ENCODE measurements around the gene MORC1.

Gene MORC1

DNA sequence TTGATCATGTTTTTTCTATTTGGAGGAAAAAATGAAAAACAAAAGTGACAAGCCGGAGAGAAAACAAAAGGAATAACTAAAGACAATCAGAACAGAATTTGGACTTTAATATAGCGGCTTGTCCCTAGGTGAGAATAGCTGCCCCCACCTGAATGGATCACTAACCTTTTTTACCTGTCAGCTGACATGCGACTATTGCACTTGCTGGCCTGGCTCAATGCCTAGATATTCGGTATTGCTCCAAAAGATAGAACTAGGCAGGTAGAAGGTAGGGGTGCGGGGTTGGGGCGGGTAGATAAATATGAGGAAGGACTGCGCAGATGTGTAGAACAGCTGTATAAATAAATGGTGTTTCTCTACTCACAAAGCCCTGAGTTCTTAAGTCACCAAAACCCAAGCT, 650 bp upstream of the MORC1 start:
- no peaks in the 10 kb centered on the region for H3K79me2 ChIP-seq (ENCODE audit: insufficient read depth, low read length)
- H3K9ac ChIP-seq (ENCODE audit: low read depth, low read length, poor library complexity, severe bottlenecking), result no peak overlapping the region
- H3K36me3 ChIP-seq (ENCODE audit: insufficient read depth, low read length), result no peaks in the 10 kb centered on the region
- H3K4me1 ChIP-seq (ENCODE audit: insufficient read depth, low read length, poor library complexity, severe bottlenecking), result no peaks in the 10 kb centered on the region
- H3K4me3 ChIP-seq (ENCODE audit: low read length, poor library complexity, severe bottlenecking), result no peak overlapping the region
- TF ChIP-seq, protein P1, sequence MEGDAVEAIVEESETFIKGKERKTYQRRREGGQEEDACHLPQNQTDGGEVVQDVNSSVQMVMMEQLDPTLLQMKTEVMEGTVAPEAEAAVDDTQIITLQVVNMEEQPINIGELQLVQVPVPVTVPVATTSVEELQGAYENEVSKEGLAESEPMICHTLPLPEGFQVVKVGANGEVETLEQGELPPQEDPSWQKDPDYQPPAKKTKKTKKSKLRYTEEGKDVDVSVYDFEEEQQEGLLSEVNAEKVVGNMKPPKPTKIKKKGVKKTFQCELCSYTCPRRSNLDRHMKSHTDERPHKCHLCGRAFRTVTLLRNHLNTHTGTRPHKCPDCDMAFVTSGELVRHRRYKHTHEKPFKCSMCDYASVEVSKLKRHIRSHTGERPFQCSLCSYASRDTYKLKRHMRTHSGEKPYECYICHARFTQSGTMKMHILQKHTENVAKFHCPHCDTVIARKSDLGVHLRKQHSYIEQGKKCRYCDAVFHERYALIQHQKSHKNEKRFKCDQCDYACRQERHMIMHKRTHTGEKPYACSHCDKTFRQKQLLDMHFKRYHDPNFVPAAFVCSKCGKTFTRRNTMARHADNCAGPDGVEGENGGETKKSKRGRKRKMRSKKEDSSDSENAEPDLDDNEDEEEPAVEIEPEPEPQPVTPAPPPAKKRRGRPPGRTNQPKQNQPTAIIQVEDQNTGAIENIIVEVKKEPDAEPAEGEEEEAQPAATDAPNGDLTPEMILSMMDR (conservative IDR thresholded peaks at IDR 0.05; ENCODE audit: low read length), result no peak
- no peak for TF ChIP-seq EZH2phosphoT487 (IDR thresholded peaks at IDR 0.05; ENCODE audit: borderline replicate concordance)
- H2AFZ ChIP-seq (ENCODE audit: low read length), result no peak overlapping the region
- no peaks in the 10 kb centered on the region for H3F3A ChIP-seq (ENCODE audit: low read depth)
- H3K9me2 ChIP-seq (replicated peaks; ENCODE audit: low read depth, low read length), result no peaks in the 10 kb centered on the region
- H3K27me3 ChIP-seq (ENCODE audit: insufficient read depth, low read length, poor library complexity, severe bottlenecking), result no peaks in the 10 kb centered on the region
- no peaks in the 10 kb centered on the region for H3K9me3 ChIP-seq (ENCODE audit: insufficient read depth, low read depth, low read length)
- H4K20me1 ChIP-seq (ENCODE audit: insufficient read depth, low read length, poor library complexity, severe bottlenecking), result no peaks in the 10 kb centered on the region
- H3K4me2 ChIP-seq (ENCODE audit: low read depth, low read length, poor library complexity, severe bottlenecking), result no peak overlapping the region

DNA sequence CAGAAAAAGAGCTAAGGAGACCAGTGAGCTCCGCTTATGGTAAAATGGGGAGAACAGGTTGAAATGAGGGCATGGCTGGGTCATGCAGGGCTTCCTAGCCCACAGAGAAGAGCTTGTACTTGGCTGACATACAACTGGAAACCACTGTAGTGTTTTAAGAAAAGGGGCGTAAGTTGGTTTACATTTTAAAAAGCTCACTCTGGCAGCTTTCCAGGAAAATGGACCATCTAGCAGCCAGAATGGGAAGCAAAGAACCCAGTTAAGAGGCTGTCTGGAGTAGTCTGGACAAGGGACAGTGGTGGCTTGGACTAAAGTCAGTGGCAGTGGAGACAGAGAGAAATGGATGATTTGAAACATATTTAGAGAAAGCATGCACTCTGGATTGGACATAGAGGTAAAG, 1.9 kb downstream of the MORC1 start:
- H3K27me3 ChIP-seq (ENCODE audit: insufficient read depth, low read length, poor library complexity, severe bottlenecking), result no peaks in the 10 kb centered on the region
- TF ChIP-seq EZH2phosphoT487 (IDR thresholded peaks at IDR 0.05; ENCODE audit: borderline replicate concordance), result no peak
- H2AFZ ChIP-seq (ENCODE audit: low read length), result no peak overlapping the region
- no peak overlapping the region for H3K4me3 ChIP-seq (ENCODE audit: low read length, poor library complexity, severe bottlenecking)
- no peaks in the 10 kb centered on the region for H3K36me3 ChIP-seq (ENCODE audit: insufficient read depth, low read length)
- H4K20me1 ChIP-seq (ENCODE audit: insufficient read depth, low read length, poor library complexity, severe bottlenecking), result no peaks in the 10 kb centered on the region
- H3K4me2 ChIP-seq (ENCODE audit: low read depth, low read length, poor library complexity, severe bottlenecking), result no peak overlapping the region
- H3K9ac ChIP-seq (ENCODE audit: low read depth, low read length, poor library complexity, severe bottlenecking), result no peak overlapping the region
- H3K4me1 ChIP-seq (ENCODE audit: insufficient read depth, low read length, poor library complexity, severe bottlenecking), result no peaks in the 10 kb centered on the region
- H3K79me2 ChIP-seq (ENCODE audit: insufficient read depth, low read length), result no peaks in the 10 kb centered on the region
- H3K9me3 ChIP-seq (ENCODE audit: insufficient read depth, low read depth, low read length), result no peaks in the 10 kb centered on the region
- no peaks in the 10 kb centered on the region for H3F3A ChIP-seq (ENCODE audit: low read depth)
- no peaks in the 10 kb centered on the region for H3K9me2 ChIP-seq (replicated peaks; ENCODE audit: low read depth, low read length)

DNA sequence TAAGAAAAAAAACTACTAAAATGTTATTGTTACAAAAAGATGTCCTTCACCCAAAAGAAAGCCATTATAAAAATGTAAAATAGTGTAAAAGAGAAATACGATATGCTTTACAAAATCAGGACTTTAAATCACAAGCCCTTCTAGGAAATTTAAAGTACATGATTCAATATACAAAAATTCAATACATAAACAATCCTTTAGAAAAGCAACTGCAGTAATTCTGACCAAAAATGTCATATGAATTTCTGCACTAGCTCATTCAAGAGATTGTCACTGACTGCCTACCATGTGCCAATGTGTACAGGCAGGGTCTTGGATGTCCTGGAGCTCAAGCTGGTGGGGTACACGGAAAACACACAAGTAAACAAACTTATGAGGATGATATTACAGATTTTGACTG, 2.5 kb downstream of the MORC1 start:
- H3K9ac ChIP-seq (ENCODE audit: low read depth, low read length, poor library complexity, severe bottlenecking), result no peak overlapping the region
- H3K4me2 ChIP-seq (ENCODE audit: low read depth, low read length, poor library complexity, severe bottlenecking), result no peak overlapping the region
- H2AFZ ChIP-seq (ENCODE audit: low read length), result no peak overlapping the region
- no peaks in the 10 kb centered on the region for H3F3A ChIP-seq (ENCODE audit: low read depth)
- no peaks in the 10 kb centered on the region for H3K27me3 ChIP-seq (ENCODE audit: insufficient read depth, low read length, poor library complexity, severe bottlenecking)
- H3K9me3 ChIP-seq (ENCODE audit: insufficient read depth, low read depth, low read length), result no peaks in the 10 kb centered on the region
- no peak for TF ChIP-seq EZH2phosphoT487 (IDR thresholded peaks at IDR 0.05; ENCODE audit: borderline replicate concordance)
- TF ChIP-seq, protein P1 (conservative IDR thresholded peaks at IDR 0.05; ENCODE audit: low read length), result no peak
- H3K4me3 ChIP-seq (ENCODE audit: low read length, poor library complexity, severe bottlenecking), result no peak overlapping the region
- no peaks in the 10 kb centered on the region for H3K36me3 ChIP-seq (ENCODE audit: insufficient read depth, low read length)
- no peaks in the 10 kb centered on the region for H4K20me1 ChIP-seq (ENCODE audit: insufficient read depth, low read length, poor library complexity, severe bottlenecking)
- H3K9me2 ChIP-seq (replicated peaks; ENCODE audit: low read depth, low read length), result no peaks in the 10 kb centered on the region
- no peaks in the 10 kb centered on the region for H3K79me2 ChIP-seq (ENCODE audit: insufficient read depth, low read length)
- H3K4me1 ChIP-seq (ENCODE audit: insufficient read depth, low read length, poor library complexity, severe bottlenecking), result no peaks in the 10 kb centered on the region

DNA sequence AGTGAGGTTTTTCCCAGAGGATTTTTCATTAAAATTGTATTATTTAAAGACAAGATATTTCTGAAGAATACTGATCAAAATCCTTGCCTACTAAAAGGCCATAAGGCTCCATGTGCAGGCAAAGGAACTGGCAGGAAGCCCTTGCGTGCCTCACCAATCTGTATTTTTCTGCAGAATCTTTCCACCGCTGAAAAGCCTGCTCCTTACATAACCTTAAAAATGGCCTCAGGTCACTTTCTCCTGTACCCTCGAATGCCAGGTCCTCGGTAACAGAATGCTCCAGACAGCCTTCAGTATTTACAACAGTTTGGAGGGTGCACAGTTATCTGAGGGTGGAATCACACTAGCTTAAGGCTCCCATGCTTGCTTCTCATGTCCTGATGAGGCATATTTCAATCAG, 3.2 kb downstream of the MORC1 start:
- Histone ChIP-seq H3K27me3 (ENCODE audit: insufficient read depth, low read length, poor library complexity, severe bottlenecking) (no peaks in the 10 kb centered on the region), H4K20me1 (ENCODE audit: insufficient read depth, low read length, poor library complexity, severe bottlenecking) (no peaks in the 10 kb centered on the region), H3K4me2 (ENCODE audit: low read depth, low read length, poor library complexity, severe bottlenecking) (no peak overlapping the region), H3K79me2 (ENCODE audit: insufficient read depth, low read length) (no peaks in the 10 kb centered on the region), H3K4me1 (ENCODE audit: insufficient read depth, low read length, poor library complexity, severe bottlenecking) (no peaks in the 10 kb centered on the region), H3K9me2 (replicated peaks; ENCODE audit: low read depth, low read length) (no peaks in the 10 kb centered on the region), H2AFZ (ENCODE audit: low read length) (no peak overlapping the region; the same call in 1 of the 2 replicates), H3K9ac (ENCODE audit: low read depth, low read length, poor library complexity, severe bottlenecking) (no peak overlapping the region), H3K4me3 (ENCODE audit: low read length, poor library complexity, severe bottlenecking) (no peak overlapping the region), H3F3A (ENCODE audit: low read depth) (no peaks in the 10 kb centered on the region), H3K36me3 (ENCODE audit: insufficient read depth, low read length) (no peaks in the 10 kb centered on the region), H3K9me3 (ENCODE audit: insufficient read depth, low read depth, low read length) (no peaks in the 10 kb centered on the region)
- no peak for TF ChIP-seq EZH2phosphoT487 (IDR thresholded peaks at IDR 0.05; ENCODE audit: borderline replicate concordance)
- TF ChIP-seq, protein P1 (conservative IDR thresholded peaks at IDR 0.05; ENCODE audit: low read length), result no peak
